Nucleus accumbens (tissue), 56 donors: ENCODE data around the gene NOBOX.
"Not testable (repeated sequence)": the region's sequence is repeated elsewhere in the genome, so short reads cannot be mapped to it uniquely, and the experiment has no call there.

Experiments
- DNase-seq, 56 donors: peaks; one replicate each; lab custom pipeline; 2025; lab: John Stamatoyannopoulos, UW

NOBOX gene

GRCh38 chr7:144397086-144397485 lies 6.4 kb downstream of the NOBOX start:
- no peak for DNase-seq

- DNase-seq: peak in 5 of 56 donors; percentile 11 to 36 (median 25)
These were observed 11.7 kb downstream of the NOBOX start for GRCh38 chr7:144391823-144392255.

DNA sequence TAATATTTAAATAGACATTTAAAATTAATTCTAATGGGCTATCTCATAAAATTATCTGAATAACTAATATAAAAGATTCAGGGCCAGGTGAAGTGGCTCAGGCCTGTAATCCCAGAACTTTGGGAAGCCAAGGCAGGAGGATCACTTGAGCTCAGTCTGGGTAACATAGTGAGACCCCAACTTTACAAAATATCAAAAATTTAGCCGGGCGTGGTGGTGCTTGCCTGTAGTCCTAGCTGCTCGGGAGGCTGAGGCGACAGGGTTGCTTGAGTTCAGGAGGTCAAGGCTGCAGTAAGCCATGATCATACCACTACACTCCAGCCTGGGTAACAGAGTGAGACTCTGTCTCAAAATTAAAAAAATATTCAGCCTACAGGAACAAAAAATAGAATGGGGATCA lies 12.5 kb downstream of the NOBOX start:
- DNase-seq: no peak

- DNase-seq: peak in 2 of 56 donors; percentile 5 to 8
These were observed 13.0 kb downstream of the NOBOX start for GRCh38 chr7:144390481-144390880.

DNA sequence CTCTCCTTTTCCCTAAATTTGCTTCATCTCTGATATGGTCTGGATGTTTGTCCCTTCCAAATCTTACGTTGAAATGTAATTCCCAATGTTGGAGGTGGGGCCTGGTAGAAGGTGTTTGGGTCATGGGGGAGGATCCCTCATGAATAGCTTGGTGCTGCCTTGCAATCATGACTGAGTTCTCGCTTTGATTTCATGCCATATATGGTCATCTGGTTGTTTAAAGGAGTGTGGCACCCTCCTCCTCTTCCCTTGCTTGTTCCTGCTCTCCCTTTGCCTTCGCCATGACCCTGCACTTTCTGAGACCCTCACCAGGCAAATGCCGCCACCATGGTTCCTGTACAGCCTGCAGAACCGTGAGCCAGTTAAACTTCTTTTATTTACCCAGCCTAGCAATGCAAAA lies 14.5 kb downstream of the NOBOX start:
- DNase-seq: no peak

- no peak for DNase-seq
These were observed 16.8 kb downstream of the NOBOX start for GRCh38 chr7:144386741-144387140.

GRCh38 chr7:144384555-144385245 lies 18.8 kb downstream of the NOBOX start:
- DNase-seq: no peak

GRCh38 chr7:144384071-144384470 lies 19.4 kb downstream of the NOBOX start:
- DNase-seq: no peak

DNA sequence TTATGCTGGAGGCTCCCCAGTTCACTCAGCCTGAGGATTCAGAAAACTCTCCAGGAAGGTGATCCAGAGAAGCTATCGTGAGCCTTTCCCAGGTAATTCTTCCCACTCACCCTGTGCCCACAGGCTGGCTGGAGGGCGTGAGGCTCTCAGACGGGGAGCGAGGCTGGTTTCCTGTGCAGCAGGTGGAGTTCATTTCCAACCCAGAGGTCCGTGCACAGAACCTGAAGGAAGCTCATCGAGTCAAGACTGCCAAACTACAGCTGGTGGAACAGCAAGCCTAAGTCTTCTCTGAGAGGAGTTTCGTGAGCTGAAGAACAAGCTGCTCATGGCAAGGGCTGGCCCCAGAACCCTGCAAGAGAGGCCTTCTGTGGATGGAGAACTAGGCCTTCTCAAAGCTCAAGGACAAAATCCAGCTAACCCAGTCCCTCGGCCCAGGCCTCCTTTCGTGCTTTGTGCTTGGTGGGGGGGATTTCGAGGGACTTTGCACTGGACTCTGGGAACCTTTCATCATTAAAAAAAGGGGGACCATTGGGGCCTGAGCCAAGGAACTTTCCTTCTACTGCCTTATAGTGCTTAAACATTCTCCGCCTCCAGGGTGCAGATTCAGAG lies 23.6 kb downstream of the NOBOX start:
- no peak for DNase-seq

DNA sequence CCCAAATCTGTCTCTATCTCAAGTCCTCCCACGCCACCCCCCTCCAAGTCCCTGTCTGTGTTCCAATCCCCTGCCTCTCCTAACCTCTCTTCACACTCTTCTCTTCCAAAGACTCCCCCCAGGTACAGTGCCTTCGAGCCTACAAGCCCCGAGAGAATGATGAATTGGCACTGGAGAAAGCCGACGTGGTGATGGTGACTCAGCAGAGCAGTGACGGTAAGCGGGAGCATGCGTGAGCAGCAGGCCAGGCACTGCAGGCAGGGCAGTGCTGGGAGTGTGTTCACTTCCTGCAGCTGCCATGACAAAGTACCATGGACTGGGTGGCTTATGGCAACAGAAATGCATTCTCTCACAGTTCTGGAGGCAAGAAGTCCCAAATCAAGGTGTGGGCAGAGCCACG lies 24.8 kb downstream of the NOBOX start:
- no peak for DNase-seq

- DNase-seq: not testable (repeated sequence)
These were observed 34.3 kb downstream of the NOBOX start for GRCh38 chr7:144369221-144369620.

- not testable (repeated sequence) for DNase-seq
These were observed 36.2 kb downstream of the NOBOX start for GRCh38 chr7:144367250-144367649.

DNA sequence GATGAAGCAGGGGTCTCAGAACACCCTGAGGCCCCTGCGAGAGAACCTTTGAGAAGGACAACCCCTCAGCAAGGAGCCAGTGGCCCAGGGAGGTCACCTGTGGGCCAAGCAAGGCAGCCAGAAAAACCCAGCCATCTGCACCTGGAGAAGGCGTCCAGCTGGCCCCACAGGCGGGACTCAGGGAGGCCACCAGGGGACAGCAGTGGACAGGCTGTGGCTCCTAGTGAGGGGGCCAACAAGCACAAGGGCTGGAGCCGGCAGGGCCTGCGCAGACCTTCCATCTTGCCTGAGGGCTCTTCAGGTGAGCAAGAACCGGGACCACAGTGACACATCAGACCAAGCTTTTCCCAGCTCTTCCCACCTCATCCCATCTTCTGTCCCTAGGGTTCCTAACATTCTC lies 38.0 kb downstream of the NOBOX start:
- DNase-seq: not testable (repeated sequence)

DNA sequence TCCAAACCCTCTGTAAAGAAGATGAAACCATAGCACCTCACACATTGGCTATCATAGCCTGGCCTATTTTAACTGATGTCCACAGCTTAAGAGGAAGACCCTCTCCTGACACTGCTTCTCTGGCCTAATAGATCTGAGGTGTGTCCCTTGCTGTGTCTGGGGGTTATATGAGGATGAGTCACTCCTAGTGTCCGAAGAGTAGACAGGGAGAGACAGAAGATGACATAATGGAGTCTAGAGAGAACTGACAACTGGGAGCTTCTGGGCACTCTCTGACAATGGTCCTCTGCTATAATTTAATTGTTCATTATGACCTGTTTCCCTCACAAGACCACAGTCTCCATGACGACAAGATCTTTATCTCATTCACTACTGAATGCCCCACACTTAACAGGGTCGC lies 41.4 kb downstream of the NOBOX start:
- DNase-seq: not testable (repeated sequence)

DNA sequence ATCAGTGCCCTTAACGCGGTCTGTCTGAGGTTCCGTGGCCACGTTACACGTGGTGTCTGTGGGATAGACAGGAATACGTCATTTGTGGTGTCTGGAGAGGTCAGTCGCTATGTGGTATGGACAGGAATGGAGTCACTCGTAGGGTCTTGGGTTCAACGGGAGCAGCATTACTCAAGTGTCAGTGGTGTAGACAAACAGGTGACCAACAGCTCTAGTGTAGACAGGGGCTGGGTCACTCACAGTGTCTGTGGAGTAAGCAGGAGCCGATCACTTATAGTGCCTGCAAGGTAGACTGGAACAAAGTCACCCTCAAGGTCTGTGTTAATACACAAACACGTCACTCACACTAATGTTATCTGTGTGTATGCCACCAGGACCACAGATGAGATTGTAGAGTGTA lies 46.6 kb downstream of the NOBOX start:
- not testable (repeated sequence) for DNase-seq

DNA sequence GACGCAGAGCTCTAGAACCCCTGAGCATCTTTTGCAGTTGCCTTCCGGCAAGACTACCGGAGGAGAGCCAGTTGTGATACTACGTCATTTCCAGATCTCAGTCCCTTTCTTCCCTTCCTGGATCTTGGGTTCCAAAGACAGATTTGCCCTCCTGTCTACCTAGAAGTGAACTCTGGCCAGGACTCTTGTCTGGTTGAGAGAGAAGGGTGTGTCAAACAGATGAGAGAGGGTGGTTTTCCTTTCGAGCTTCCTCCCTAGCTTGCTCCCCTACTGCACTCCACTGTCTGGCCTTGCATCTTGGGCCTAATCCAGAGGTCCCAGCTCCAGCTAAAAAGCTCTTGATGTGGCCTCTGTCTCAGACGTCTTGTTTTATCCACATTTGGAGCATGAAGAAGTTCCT lies 47.3 kb downstream of the NOBOX start:
- DNase-seq: not testable (repeated sequence)

- not testable (repeated sequence) for DNase-seq
These were observed 48.2 kb downstream of the NOBOX start, which contains the start of gene ARHGEF5 for GRCh38 chr7:144355176-144355822. Gene ARHGEF5, plus strand, starts transcription at chr7:144355402. Its CDS starts 7,268 bp downstream, at chr7:144362670.

DNA sequence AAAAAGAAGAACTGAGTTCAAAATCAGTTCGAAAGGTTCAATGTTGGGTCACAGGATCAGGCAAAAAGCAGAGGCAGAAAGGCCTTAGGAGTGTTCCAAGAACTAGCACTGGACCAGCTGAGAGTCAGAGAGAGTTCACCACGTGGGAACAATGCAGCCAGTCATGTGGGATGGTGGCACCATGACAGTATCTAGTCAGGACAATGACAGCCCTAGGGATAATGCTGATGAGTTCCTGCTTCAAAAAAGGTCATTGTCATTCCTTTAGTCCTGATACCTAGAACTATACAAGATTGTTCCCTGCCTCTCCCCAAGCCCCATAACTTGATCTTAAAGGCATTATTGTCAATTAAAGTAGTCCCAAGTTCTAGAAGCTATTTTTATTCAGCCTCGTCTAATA lies 51.8 kb downstream of the NOBOX start:
- DNase-seq: not testable (repeated sequence)

DNA sequence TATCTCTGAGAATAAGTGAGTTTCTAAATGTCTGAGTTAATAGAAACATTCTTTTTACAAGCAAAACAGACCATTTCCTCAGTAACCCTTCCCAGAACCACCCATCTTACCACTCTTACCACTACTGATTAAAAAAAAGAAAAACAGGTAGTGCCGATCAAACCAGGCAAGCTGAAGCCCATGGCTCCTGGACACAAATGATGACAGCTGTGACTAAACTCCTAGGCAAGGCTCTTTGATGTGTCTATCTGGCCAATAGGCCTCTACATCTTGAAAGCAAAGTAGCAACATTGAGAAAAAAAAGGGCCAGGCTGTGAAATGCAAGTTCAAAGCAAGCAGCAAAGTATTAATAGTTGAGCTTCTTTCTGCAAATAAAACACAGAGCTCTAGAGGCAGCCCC lies 54.9 kb downstream of the NOBOX start:
- not testable (repeated sequence) for DNase-seq
